Astrocyte of the spinal cord (primary cell): ENCODE data around the gene RHBDL3.
A peak's percentile ranks its signal among the peaks of the same experiment; 100 is the strongest.

Experiments used
- DNase-seq: peaks from one replicate; pipeline ENCODE4 v3.0.0; 2011; ENCODE audit warnings: low read depth, low spot score
- H3K4me3 ChIP-seq: 2 replicates; pipeline ENCODE4 v1.5.1; 2011; ENCODE audit warnings: low read depth, mild to moderate bottlenecking, low read length, moderate library complexity
- in situ Hi-C: cut with HindIII; loops from 2 replicates; pipeline ENCODE4 v1.10.0; 2017; ENCODE audit warnings: low sequenced_read_pairs
- TF ChIP-seq, protein P1 (sequence below): IDR thresholded peaks from 2 replicates; pipeline ENCODE4 v1.5.1; 2012; ENCODE audit warnings: low read depth, mild to moderate bottlenecking, low read length, inconsistent platforms

The RHBDL3 gene

DNA sequence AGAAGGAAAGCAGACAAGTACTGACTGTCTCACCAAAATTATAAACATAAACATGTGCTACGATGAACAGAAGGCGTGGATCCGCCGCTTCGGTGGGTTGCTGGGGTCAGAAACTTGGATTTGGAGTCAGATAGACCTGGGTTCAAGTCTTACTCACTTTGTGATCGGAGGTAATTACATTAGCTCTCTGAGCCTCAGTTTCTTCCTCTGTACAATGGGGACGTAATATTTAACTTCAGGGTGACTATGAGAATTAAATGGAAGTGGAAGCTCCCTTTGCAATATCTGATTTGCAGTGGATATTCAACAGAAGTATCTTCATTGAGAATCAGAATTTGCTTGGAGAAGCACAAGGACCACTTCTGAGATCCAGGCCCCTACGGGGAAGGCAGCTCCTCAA is 6.2 kb downstream of the RHBDL3 start:
- TF ChIP-seq, protein P1, sequence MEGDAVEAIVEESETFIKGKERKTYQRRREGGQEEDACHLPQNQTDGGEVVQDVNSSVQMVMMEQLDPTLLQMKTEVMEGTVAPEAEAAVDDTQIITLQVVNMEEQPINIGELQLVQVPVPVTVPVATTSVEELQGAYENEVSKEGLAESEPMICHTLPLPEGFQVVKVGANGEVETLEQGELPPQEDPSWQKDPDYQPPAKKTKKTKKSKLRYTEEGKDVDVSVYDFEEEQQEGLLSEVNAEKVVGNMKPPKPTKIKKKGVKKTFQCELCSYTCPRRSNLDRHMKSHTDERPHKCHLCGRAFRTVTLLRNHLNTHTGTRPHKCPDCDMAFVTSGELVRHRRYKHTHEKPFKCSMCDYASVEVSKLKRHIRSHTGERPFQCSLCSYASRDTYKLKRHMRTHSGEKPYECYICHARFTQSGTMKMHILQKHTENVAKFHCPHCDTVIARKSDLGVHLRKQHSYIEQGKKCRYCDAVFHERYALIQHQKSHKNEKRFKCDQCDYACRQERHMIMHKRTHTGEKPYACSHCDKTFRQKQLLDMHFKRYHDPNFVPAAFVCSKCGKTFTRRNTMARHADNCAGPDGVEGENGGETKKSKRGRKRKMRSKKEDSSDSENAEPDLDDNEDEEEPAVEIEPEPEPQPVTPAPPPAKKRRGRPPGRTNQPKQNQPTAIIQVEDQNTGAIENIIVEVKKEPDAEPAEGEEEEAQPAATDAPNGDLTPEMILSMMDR = no peak
- no peak overlapping the region for H3K4me3 ChIP-seq
- no peak for DNase-seq
- in situ Hi-C loops = no loop called here

DNA sequence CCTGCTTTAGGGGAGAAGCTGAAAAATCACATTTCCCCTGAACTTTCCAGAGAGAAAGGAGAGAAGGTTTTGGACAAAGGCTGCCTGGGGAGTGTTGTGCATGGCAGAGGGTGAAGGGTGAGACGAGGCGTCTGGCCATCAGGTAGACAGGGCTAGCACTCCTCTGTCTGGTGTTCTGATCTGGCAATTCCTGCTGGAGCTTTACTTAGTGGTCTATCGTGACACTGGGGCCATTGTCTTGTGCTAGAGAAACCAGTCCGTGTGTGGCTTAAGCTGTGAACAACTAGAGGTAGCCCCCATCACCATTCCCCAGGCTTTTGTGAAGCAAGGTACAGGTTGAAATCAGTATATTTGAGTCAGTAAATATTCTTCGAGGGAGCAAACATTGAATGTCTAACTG is 8.5 kb downstream of the RHBDL3 start:
- in situ Hi-C loops = no loop called here
- TF ChIP-seq, protein P1 = no peak
- no peak for DNase-seq
- H3K4me3 ChIP-seq = no peak overlapping the region

DNA sequence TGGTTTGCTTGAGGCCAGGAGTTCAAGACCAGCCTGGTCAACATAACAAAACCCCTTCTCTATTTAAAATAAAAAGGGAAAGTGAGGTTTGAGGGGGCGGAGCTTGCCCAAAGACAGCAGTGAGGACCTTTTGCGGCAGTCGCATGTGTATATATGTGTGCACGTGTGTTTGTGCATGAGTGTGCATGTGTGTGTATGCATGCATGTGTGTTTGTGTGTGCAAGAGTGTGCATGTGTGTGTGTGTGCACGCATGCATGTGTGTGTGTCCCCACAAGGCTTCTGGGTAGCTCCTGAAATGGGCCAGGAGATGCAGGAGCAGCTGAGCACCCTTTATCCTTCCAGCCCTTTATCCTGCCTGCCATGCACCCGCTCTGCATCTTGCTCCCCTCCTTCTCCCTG is 9.0 kb downstream of the RHBDL3 start:
- TF ChIP-seq, protein P1 = no peak
- no peak for DNase-seq
- in situ Hi-C loops = no loop called here
- H3K4me3 ChIP-seq = no peak overlapping the region

DNA sequence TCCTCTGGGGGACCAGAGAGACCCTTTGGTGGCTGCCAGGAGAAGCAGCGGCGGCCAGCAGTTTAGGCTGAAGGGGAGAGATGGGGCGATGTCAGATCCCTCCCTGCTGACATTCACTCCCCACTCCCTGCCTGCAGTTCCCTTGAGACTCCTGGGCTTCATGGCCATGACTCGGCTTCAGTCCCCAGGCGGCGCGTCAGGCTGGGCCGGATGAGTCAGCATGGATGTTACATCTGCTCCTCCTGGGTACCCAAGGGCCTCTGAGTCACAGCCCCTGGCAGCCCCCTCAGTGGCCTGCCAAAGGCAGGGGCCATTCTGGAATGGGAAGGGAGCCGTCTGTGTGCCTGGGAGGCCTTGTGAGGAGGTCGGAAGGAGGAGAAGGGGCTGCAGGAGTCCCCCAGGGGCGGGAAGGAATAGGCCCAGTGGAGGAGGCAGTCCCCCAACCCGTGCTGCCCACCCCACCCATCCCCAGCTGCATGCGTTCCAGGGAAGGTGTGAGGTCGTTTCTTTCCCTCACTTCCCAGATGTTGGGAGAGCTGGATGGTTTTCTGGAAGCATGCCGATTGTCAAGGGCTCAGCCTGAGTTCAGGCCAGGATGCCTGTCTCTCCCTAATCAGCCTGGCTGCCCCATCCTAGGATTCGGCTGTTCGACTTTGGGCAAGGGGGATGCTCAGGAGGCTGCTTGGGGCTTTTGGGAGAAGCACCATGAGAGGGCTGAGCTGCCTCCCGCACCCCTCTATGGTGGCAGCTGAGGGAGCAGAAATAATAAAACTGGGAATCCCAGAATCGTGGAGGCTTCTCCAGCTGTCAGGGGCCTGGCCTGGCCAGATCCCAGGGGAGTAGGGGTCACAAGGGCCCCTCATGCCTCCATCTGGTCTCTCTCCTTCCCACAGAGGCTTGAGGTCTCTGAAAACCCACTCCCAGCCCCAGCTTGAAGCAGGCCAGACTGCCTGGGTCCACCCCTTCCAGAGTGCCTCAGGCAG is 9.7 kb downstream of the RHBDL3 start:
- H3K4me3 ChIP-seq = no peak overlapping the region
- peak; percentile 85 for DNase-seq
- TF ChIP-seq, protein P1 = peak; percentile 6
- in situ Hi-C loops = no loop called here

DNA sequence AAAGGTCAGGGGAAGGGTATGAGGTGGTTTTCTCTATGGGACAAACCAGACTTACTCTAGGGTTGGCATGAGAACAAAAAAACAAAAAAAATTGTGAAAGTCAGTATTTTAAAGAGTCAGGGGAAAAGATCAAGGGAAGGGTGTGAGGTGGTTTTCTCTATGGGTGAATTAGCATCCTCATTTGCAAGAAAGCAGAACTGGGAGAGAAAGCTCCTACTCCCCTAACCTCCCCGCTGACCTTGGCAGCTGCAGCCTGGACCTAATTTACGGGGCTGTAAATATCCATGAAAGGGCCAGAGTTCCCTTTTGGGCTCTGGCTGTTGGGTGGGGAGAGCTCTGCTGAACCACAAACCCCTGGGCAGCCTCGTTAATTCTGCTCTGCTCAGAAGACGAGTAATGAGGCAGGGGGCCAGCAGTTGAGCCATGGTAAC is 10.6 kb downstream of the RHBDL3 start:
- no peak for DNase-seq
- TF ChIP-seq, protein P1 = no peak
- H3K4me3 ChIP-seq = no peak overlapping the region
- in situ Hi-C loops = no loop called here

DNA sequence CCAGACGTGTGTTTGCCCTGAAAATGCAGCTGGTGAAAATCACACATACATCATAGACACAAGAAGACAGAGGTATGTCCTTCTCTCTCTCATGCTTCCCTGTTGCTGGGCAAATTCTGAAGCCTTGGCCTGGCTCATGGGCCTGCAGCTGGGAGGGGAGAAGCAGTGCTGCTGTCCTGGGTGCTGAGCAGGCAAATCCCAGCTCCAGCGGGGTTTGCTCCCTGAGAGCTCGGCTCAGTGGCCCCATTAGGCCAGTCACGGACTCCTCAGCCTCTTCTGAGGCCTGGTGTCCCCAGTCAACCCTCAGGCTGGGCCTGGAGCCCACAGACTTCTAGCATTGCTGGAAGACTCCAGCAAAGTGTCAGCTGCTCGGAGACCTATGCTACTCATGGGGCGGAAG is 11.7 kb downstream of the RHBDL3 start:
- DNase-seq = peak; percentile 48
- in situ Hi-C loops = no loop called here
- H3K4me3 ChIP-seq = no peak overlapping the region
- TF ChIP-seq, protein P1 = no peak
